Fibroblast of skin of back (primary cell): ENCODE results near the gene ETFA.

Source experiments
- DNase-seq: peaks from one replicate; pipeline ENCODE4 v3.0.0-alpha.2; 2013

ETFA gene

GRCh38 chr15:76340198-76340802 is 29.0 kb upstream of the ETFA start:
- DNase-seq: peak; percentile 18

GRCh38 chr15:76339305-76340197 is 28.3 kb upstream of the ETFA start:
- peak; percentile 20 for DNase-seq

GRCh38 chr15:76338486-76339304 is 27.4 kb upstream of the ETFA start:
- DNase-seq: no peak

DNA sequence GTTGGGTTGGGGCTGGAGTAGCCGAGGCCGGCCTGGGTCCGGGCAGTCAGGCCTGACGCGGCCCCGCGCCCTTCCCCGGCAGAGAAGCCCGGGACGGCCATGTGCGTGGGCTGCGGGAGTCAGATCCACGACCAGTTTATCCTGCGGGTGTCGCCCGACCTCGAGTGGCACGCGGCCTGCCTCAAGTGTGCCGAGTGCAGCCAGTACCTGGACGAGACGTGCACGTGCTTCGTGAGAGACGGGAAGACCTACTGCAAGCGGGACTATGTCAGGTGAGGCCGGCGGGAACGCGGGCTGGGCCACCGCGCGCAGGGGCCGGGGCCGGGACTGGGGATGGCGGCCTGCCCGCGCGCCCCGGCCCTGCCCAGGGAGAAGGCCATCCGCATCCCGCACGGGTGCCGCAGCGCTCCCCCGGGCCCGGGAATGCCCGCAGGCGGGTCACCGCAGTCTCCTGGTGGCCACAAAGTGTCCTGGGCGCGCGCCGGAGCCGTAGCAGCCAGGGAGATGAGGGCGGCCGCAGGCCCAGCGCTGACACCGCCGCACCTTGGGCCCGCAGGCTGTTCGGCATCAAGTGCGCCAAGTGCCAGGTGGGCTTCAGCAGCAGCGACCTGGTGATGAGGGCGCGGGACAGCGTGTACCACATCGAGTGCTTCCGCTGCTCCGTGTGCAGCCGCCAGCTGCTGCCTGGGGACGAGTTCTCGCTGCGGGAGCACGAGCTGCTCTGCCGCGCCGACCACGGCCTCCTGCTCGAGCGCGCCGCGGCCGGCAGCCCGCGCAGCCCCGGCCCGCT is 26.6 kb upstream of the ETFA start:
- DNase-seq: no peak

DNA sequence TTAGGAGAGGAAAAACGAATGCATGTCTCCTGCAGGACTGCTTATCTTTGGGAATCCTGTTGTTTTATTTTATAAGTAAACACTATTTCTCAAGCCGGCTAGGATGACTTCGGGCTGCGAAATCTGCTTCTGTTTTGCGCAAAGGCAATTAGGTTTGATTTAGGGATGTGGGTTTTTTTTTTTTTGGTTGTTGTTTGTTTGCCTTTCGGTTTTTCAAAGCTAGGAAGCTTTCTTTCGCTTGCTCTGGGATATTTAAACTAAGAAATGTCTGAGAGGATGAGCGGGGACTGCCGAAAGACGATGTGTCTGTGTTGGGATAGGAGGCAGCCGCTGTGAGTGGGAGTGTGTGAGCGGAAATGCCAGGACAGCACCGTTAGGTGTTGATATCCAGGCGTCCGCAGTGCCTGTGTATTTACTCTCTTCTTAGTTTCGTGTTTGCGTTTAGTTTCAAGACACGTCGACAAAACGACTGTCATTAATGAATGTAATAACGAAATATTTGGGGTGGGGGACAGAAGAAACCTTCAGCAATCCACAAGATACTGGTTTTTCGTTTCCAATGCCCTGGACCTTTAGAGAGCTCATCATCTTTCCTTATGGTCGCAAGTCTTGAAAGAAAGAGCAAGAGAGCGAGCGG is 25.9 kb upstream of the ETFA start:
- peak; percentile 37 for DNase-seq

GRCh38 chr15:76336254-76337058 is 25.2 kb upstream of the ETFA start, which contains the start of gene ISL2:
ISL2 (plus strand) TSS chr15:76336773; CDS start chr15:76336884, 111 bp downstream.
- peak; percentile 89 for DNase-seq

DNA sequence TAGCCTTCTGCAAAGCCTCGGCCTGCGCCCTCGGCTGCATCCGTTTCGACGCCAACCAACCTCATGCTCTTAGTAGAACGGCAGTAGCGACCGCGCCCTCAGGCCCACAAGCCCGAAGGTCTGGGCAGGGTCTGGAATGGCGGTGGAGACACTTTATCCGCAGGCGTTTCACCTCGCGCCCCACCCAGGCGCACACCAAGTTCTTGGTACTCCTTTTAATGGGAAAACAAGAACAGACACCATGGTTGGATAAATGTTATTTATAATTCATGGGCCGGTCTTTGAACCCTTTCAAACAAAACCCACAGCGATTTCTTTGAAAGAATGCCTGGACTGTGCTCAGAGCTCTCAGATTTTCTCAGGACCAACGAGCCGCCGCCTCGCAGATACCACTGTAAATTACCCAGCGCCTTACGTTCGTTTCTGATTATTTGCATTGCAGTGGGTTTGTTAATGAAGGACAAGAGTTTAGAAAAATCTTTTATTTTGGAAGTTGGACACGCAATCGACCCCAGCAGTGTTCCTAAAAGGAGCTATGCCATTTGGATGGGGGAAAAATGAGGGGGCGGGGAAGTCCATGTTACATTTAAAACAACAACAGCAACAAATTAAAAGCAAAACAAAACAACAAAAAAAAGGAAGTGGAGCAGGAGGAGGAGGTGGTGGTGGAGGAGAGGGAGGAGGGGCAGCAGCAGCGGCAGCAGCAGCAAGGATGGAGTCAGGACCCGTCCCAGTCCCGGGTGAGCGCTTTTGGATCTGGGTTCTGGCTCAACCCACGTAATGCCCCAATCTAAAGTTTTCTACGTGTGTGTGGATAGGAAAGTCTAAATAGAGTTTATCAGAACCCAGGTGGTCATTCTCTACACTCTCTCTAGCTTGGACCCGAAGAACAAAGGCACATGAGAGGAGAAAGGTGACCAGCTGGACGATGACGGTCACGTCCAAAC is 24.3 kb upstream of the ETFA start:
- DNase-seq: no peak

DNA sequence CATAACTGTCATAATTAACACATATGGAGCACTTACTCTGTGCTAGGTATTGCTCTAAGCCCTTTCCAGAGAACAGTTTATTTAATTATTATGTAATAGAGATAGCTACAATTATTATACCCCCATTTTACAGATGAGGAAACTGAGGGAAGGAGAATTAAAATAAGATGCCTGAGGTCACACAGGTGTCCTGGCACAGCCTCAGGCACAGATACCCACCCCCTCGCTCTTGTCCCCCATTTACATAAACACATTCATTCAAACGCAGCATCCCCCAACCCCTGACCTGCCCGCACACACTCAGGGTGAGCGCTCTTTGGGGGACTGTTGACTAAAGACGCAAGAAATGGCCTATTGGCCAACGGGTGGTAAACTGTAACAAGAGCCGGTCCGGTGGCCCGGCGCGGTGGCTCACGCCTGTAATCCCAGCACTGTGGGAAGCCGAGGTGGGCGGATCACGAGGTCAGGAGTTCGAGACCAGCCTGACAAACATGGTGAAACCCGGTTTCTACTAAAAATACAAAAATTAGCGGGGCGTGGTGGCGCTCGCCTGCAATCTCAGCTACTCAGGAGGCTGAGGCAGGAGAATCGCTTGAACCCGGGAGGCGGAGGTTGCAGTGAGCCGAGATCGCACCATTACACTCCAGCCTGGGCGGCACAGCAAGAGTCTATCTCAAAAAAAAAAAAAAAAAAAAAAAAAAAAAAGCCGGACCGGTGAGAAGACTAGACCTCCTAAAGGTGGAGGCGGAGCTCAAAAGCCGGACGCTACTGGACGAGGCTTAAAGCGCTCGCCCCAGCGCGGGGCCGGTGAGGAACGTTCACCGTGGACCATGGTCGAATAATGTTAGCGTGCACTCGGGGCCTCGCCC is 23.4 kb upstream of the ETFA start:
- DNase-seq: no peak

DNA sequence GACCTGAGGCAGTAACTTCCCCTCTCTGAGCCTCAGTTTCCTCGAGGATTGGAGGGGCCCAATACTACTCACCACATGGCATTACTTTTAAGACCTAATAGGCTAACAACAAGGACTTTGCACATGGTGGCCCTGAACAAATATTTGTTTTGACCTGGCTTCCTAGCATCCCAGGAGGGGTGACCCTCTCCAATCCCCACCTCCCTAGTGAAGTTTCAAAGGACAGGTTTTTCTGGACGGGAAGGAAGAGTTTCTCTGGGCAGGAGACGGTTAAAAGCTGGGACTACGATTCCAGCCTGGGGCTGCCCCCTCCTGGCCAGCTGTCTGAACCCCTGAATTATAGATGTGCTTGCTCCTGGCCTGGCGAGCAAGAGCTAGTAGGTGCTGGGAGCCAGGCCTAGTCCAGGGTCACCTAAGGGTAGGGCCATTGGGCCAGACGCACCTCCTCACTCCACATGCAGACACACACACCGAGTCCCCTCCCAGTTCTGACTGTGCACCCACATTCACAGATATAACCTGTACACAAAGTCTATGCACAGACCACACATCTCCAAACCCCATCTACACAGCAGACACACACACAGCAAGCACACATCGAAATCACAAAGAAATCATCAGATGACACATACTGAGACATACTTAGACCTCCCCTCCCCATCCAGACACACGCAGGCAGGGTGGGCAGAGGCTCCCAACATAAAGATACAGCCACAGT is 22.6 kb upstream of the ETFA start:
- no peak for DNase-seq

DNA sequence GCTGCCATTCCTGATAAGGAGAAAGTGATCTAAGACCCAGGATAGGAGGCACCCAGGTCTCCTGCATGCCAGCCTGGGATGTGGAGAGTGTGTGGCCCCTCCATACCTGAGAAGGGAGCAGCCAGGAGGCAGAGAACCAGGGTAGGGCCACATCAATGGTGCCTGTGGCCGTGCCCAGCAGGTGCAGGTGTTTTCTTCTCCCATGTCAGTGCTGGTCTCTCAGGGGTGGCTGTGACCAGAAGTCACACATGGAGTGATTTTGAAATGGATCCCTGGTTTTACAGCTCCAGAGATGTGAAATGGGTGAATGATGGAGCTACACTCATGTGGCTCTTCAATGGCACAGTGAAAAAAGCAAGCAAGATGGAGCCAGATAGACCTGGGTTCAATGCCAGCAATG is 22.0 kb upstream of the ETFA start:
- no peak for DNase-seq

DNA sequence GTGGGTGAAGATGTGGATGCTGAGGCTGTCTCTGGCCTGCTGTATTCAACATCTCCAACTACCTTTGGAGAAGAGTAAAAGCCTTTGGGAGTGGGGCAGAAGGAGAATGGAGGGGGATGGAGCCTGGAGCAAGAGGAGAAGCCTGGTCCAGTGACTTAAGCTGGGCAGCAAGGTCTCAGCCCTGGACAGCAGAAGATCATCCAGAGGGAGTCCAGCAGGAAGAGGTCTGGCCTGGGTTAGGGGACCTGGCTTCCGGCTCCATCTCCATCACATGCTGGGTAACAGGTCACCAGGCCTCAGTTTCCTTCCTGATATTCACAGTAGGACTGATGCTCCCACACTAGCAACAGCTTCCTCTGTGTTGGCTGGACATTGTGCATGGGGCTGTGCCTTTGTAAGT is 21.5 kb upstream of the ETFA start:
- DNase-seq: no peak

DNA sequence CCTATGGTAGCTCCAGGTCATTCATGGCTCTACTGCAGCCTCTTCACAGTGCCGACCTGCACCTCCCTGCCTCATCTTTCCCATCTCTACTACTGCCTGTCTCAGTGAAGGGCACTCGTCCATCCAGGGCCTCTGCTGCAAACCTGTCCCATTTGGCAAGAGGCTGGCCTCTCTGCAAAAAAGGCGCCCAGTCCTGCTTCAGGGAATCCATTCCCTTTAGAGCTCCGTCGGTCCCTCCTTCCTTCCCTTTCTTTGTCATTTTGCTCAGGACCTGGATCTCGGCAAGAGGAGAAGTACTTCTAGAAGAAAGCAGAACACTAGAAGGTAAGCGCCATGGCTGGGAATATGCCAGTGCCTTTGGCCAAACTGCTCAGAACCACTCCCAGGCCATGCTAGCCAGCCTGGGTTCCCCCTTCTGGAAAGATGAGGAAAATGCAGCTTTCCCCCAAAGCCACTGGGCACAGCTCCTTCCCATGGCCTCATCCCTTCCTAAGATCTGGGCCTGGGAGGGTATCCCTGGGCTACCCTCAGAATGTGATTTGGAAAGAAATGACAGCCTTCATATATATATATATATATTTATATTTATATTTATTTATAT is 18.9 kb upstream of the ETFA start:
- DNase-seq: peak; percentile 57

DNA sequence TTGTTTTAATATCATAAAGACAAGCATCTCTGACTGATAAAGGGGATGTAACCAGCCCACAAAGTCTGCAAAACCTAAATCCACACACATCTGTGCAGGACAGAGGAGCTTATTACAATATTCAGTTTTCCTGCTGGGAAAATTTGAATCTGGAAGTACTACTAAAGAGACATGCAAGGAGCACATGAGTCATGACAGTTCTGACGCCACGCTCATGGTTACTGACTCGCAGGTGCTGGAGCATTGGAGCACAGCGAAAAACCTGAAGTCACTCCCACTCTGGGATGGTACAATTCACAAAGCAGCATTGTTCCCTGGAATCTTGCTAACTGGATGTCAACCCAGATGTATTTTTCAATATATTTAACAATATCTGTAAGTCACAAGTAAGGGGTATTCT is 17.7 kb upstream of the ETFA start:
- DNase-seq: no peak

- no peak for DNase-seq
These were observed 16.9 kb upstream of the ETFA start for GRCh38 chr15:76328106-76328696.

DNA sequence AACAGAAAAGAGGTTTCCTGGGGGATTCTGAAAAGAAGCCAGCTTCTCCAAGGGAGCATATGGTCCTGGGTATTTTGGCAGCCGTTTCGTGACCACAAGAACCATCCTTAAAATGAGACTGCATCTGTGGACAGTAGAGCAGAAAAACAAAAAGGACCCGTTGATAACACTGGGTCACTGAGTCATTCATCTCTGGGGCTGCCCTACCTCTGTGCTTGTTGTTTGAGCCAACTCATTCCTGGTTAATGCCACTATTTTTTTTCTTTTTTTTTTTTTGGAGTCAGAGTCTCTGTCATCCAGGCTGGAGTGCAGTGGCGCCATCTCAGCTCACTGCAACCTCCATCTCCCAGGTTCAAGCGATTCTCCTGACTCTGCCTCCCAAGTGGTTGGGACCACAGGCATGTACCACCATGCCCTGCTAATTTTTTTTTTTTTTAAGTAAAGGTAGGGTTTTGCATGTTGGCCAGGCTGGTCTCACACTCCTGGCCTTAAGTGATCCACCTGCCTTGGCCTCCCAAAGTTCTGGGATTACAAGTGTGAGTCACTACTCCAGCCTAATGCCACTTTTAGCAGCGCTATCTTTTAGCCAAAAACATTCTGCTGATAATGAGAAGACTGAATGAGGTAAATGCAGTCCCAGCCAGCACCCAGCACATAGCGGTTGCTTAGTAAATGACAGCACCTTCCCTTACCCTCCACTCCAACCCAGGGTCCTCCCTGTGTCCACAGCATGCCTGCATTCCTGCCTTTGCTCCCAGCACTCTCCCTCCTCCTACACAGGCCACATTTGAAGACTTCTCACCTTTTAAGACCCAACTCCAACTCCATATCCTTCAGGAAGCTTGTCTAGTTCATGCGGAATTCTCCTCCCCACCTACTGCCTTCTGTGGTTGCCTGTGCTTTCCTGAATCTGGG is 16.2 kb upstream of the ETFA start:
- DNase-seq: peak; percentile 42

- no peak for DNase-seq
These were observed 14.4 kb upstream of the ETFA start for GRCh38 chr15:76325704-76326103.
